Stimulated activated CD4-positive, alpha-beta T cell treated with anti-CD3 and anti-CD28 coated beads, Interleukin-2, amount 100 ng/mL, for 24 hours (primary cell): ENCODE measurements around the gene SOD2.
"Not testable (repeated sequence)": the region's sequence is repeated elsewhere in the genome, so short reads cannot be mapped to it uniquely, and the experiment has no call there.

ENCODE experiments used
- DNase-seq, 2 donors: peaks; one replicate each; pipeline ENCODE4 v3.0.0-alpha.2; 2020

Gene SOD2

GRCh38 chr6:159715605-159716004, 22.6 kb upstream of the SOD2 start:
- DNase-seq = no peak

- DNase-seq = no peak
These were observed 22.1 kb upstream of the SOD2 start for GRCh38 chr6:159715166-159715565.

- no peak for DNase-seq
These were observed 21.4 kb upstream of the SOD2 start for GRCh38 chr6:159714404-159714803.

DNA sequence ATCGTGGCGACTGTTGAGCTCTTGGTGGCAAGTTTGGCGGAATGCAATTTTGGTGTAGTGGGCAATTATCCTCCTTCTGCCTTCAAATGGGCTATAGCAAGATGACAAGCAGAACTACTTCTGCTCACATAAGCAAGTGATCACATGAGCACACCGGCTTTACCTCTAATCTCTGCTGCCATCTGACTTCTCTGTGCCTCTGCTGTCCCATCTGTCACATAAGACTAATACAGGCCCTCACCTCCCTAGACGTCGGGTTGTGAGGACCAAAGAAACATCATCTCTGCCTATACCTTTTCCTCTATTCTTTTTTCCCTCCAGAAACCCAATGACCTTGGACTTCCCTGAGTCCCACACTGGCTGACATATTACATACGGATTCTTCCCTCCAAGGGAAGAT, 20.9 kb upstream of the SOD2 start:
- no peak for DNase-seq

- not testable (repeated sequence) for DNase-seq
These were observed 19.3 kb upstream of the SOD2 start for GRCh38 chr6:159712389-159712788.

GRCh38 chr6:159710603-159711002, 17.6 kb upstream of the SOD2 start:
- not testable (repeated sequence) for DNase-seq

GRCh38 chr6:159701413-159701999, 8.5 kb upstream of the SOD2 start:
- DNase-seq = peak in 1 of 2 donors; percentile 17

DNA sequence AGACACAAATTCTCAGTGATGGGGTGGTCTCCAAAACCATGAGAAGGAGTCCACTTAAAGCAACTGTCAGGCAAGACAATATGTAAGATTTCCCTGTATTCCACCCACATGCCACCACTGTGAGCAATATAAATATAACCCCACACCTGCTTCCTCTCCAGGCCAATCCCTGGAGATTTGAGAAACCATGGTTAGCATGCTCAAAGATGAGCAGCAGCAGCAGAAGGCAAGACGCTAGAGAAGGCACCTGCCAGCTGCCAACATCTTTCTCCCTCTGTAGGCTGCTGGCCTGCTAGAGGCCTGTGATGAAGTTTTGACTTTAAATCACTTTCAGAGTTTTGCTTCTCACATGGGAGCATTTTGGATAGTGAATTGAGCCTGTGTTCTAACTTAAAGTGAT, 7.9 kb upstream of the SOD2 start:
- no peak for DNase-seq

- no peak for DNase-seq
These were observed 2.9 kb upstream of the SOD2 start for GRCh38 chr6:159695984-159696383.

- peak; percentile 16 to 38 for DNase-seq
These were observed 979 bp upstream of the SOD2 start for GRCh38 chr6:159693894-159694545.

DNA sequence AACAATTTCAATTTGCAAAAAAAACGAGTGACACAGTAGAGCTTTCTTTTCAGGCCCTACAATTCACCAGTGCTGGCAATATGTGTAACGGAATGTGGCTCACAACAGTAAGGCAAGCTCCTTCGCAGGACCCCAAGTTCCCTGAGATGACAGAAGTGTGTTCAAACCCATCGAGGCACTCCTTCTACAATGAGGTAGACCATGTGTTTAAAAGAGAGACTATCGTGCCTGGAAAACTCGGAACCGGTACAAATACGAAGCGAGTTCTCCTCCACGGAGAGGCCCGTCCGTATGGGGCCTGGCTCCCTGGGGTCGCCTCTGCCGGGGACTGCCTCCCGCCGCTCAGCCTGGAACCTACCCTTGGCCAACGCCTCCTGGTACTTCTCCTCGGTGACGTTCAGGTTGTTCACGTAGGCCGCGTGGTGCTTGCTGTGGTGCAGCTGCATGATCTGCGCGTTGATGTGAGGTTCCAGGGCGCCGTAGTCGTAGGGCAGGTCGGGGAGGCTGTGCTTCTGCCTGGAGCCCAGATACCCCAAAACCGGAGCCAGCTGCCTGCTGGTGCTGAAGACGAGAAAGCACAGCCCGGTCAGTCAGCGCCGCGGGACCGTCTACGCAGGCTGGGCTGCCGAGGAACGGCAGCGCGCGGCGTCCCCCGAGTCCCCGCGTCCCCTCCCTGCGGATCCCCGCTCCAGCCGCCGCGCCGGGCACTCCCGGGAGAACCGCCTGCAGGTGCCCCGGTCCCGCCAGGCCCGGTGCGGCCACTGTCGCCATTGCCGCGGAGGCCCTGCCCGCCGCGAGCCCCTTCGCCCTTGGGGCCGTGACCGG, 526 bp downstream of the SOD2 start:
- DNase-seq = peak; percentile 65 to 70

GRCh38 chr6:159691963-159692287, 1.1 kb downstream of the SOD2 start:
- no peak for DNase-seq

DNA sequence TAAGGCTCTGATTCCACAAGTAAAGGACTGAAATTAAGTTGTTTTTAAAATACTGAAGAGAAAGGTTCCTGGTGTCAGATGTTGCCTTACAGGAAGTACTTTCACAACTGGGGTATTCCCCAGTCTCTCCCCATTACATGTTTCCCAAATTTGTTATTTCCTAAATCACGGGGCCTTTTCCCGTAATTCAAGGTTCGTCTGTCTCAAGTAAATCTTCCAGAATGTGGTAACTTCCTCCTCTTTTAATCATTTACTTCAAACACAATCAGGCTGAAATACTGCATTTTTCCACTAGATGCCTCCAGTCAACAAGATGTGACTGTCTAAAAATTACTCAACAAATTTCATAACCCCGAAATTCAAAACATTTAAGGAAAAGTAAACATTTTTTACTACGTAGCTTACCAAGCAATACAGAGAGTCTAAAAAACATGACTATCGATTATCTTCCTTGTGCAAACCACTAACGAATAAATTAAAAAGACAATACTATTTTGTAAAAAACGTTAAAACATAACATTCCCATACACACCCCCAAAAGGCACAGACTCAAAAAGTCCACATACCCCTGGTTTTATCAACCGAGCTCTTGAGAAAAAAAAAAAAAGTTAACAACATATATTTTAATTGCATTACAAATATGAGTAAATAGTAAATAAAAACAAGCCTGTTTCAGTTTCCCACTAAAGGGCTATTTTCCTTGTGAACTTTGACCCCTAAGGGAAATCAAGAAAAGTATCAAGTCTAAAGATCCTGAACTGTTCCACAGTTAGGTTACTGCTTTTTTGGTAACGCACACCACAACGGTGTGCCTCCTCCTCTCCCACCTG, 1.7 kb downstream of the SOD2 start:
- no peak for DNase-seq

DNA sequence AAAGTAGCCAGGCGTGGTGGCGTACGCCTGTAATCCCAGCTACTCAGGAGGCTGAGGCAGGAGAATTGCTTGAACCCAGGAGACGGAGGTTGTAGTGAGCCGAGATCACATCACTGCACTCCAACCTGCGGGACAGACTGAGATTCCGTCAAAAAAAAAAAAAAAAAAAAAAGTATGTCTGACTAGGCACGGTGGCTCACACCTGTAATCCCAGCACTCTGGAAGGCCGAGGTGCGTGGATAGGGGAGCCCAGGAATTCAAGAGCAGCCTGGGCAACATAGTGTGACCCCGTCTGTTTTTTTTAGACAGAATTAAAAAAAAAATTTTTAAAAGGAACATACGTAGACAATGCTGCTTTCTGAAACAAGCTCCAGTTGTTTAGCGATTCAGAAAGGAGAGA, 2.9 kb downstream of the SOD2 start:
- not testable (repeated sequence) for DNase-seq

DNA sequence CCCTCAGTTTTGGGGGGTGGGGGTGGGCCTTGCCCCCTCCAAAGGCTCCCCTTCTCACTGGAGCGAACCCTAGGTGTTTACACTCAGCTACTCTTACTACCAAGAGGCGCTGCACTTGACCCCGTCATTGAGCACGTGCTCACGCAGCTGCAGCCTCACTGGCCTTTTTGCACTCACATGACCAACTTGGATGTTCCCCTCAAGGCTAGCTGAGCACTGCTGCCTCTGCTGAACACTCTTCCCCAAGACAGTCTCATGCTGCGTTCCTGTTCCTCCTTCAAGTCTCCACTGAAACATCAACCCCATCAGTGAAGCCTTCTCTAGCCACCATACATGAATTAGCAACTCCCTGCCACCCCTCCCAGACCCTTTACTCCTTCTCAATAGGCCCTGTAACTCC, 4.0 kb downstream of the SOD2 start:
- DNase-seq = no peak

DNA sequence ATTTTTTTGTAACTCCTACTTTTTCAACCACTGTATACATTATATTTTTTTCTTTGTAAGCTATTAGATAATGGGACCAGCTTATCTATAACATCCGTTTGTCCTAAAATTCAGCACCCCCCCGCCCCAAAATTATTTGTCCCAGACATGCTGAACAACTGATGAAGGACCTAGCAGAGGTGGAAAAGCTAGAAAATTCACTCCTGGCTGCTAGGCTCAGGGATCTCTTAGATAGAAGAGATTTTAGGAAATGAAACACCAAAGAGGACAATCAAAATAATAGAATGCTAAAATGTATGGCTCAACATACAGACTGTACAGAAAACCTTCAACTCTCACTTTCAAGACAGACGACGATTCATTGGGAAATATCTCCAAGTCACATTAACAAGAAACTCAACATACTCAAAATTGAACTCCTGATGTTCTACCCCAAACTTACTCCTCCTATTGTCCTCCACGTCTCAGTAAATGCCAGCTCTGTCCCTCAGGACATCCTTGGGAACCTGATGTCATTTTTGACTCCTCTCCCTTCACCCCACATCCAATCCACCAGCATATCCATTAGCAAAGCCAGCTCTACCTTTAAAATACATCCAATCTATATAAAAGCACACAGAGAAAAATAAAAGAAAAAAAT, 4.7 kb downstream of the SOD2 start:
- DNase-seq = no peak

DNA sequence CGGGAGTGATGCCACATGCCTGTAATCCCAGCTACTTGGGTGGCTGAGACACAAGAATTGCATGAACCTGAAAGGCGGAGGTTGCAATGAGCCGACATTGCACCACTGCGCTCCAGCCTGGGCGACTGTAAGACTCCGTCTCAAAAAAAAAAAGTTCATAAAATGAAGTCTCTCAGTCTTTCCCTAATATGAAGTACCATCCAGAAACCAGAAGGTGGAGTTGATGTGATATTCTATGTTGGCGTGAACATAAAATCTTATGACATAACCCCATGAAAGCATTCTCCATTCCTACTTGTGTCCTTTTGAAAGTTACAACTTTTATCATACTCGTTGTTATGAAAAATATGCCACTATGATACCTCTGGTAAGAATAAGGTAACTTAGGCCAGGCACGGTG, 5.7 kb downstream of the SOD2 start:
- no peak for DNase-seq

DNA sequence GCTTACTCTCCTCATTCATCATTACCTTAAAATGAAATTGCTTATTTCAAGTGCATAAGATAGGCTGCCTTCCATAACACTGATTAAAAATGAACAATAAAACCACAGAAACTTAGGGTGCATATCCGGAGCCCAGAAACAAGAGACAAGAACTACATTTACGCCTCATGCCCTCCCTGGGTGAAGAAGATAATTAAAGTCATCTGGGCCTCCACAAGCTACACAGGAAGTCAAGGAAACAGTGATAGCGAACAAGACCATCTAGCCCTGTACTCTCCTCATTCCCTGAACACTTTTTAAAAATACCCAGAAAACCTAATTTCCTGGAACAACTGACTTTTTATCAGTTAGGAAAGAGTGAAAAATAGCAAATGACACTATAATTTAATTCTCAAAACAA, 6.3 kb downstream of the SOD2 start:
- DNase-seq = no peak

DNA sequence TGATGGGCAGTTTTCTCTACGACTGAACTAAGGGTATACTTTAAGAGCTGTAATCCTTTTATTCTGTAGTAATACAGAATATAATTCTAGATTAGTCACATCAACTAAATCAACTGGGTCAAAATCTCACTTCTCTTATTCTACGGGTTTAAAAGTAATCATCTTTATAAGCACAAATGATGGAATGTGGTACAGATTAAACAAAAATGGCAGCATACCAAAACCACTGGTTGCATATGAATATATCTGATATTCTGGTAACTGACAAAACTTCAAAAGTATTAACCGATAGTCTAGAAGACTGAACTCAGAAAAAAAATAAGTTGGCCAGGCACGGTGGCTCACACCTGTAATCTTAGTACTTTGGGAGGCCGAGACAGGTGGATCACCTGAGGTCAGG, 7.0 kb downstream of the SOD2 start:
- no peak for DNase-seq

GRCh38 chr6:159684013-159684304, 9.1 kb downstream of the SOD2 start:
- no peak for DNase-seq

- DNase-seq = no peak
These were observed 10.2 kb downstream of the SOD2 start for GRCh38 chr6:159682810-159683209.

GRCh38 chr6:159682295-159682694, 10.7 kb downstream of the SOD2 start:
- DNase-seq = no peak
